A549 (cell line): ENCODE data around the gene PLCB2. TPM values are rescaled to one million over a fixed set of nuclear protein-coding genes. Genes with fewer than 3 reads are reported as not detected.
A peak's percentile ranks its signal among the peaks of the same experiment; 100 is the strongest.

Experiments
- ATAC-seq, 2 experiments: fragments of 200-7000 bp in 1 of 2; fragments of >200 bp in 1 of 2; cut with Nextera tagmentation in 1 of 2; cut with Tn5 transposase in 1 of 2; 3 replicates each; pipeline versions ENCODE4 v1.8.0 to v1.9.1; 2018 to 2020; ENCODE audit warnings: mild to moderate bottlenecking in 1 of 2, moderate library complexity in 1 of 2
- CTCF ChIA-PET: fragments of 300-600 bp; sonication (Branson Sonifier 250); formaldehyde crosslinking; extraction: SDS; loops from one replicate; lab custom pipeline; 2021; ENCODE audit warnings: antibody characterized with exemption, inconsistent platforms; lab: Yijun Ruan, JAX
- POLR2A ChIA-PET: fragments of 350-600 bp; formaldehyde crosslinking; extraction: SDS; loops from one replicate; lab custom pipeline; 2021; ENCODE audit warnings: antibody characterized with exemption, inconsistent platforms; lab: Yijun Ruan, JAX
- DNase-seq, 2 experiments: peaks; one replicate each; pipeline versions ENCODE4 v3.0.0 to v3.0.0-alpha.2; 2011 to 2016; ENCODE audit warnings: low read depth in 1 of 2, low spot score in 1 of 2
- FAIRE-seq: peaks from 2 replicates; lab custom pipeline; 2011; peaks lifted over from hg19 to GRCh38; lab: Jason Lieb, UNC
- H3K27ac ChIP-seq, 2 experiments: fragments of >200 bp; sonication (Bioruptor Twin); formaldehyde crosslinking; 3 replicates each; pipeline ENCODE4 v1.5.1; 2016 to 2017
- H3K4me1 ChIP-seq: fragments of >200 bp; sonication (Bioruptor Twin); formaldehyde crosslinking; 3 replicates; pipeline ENCODE4 v1.6.1; 2016
- H3K4me2 ChIP-seq: fragments of >200 bp; sonication (Bioruptor Twin); formaldehyde crosslinking; 3 replicates; pipeline ENCODE4 v1.6.1; 2016
- H3K4me3 ChIP-seq: fragments of >200 bp; sonication (Bioruptor Twin); formaldehyde crosslinking; 3 replicates; pipeline ENCODE4 v1.5.1; 2016
- H3K9me3 ChIP-seq: fragments of >200 bp; sonication (Bioruptor Twin); formaldehyde crosslinking; 3 replicates; pipeline ENCODE4 v1.6.1; 2016
- ATOH8 ChIP-seq: fragments of 250-450 bp; sonication (Bioruptor Pico); IDR thresholded peaks from 2 replicates; pipeline ENCODE4 v1.5.0; 2020; ENCODE audit warnings: low read depth, mild to moderate bottlenecking, moderate library complexity
- BCL3 ChIP-seq: fragments of >200 bp; sonication (Bioruptor Twin); formaldehyde crosslinking; IDR thresholded peaks from 3 replicates; pipeline ENCODE4 v1.6.1; 2016
- CBX2 ChIP-seq: fragments of 200-600 bp; sonication (generic); IDR thresholded peaks from 2 replicates; pipeline ENCODE4 v1.6.1; 2016; ENCODE audit warnings: low read depth, mild to moderate bottlenecking, borderline replicate concordance
- CBX8 ChIP-seq: fragments of 200-600 bp; sonication (generic); IDR thresholded peaks from 2 replicates; pipeline ENCODE4 v1.6.1; 2016
- CEBPB ChIP-seq, 2 experiments: fragments of >200 bp in 1 of 2; sonication (Bioruptor Twin) in 1 of 2; formaldehyde crosslinking in 1 of 2; IDR thresholded peaks; 2 replicates each; pipeline ENCODE4 v1.6.1; 2012 to 2016
- CHD2 ChIP-seq: fragments of 150-350 bp; IDR thresholded peaks from 2 replicates; pipeline ENCODE4 v1.6.1; 2014; ENCODE audit warnings: low read length; ENCODE audit not compliant: partially characterized antibody
- CTCF ChIP-seq: fragments of >200 bp; sonication (Bioruptor Twin); formaldehyde crosslinking; IDR thresholded peaks from 3 replicates; pipeline ENCODE4 v1.5.1; 2016
- E2F6 ChIP-seq: IDR thresholded peaks from 2 replicates; pipeline ENCODE4 v1.6.1; 2012; ENCODE audit warnings: low read depth, borderline replicate concordance
- ESRRA ChIP-seq: fragments of 150-350 bp; IDR thresholded peaks from 2 replicates; pipeline ENCODE4 v1.6.1; 2014; ENCODE audit warnings: mild to moderate bottlenecking, low read length, borderline replicate concordance
- FOSL2 ChIP-seq, 2 experiments: fragments of 450-650 bp in 1 of 2; fragments of >200 bp in 1 of 2; sonication (Bioruptor Twin) in 1 of 2; formaldehyde crosslinking; IDR thresholded peaks; 2 replicates each; pipeline versions ENCODE4 v1.5.0 to v1.6.1; 2016 to 2020; ENCODE audit warnings: mild to moderate bottlenecking in 1 of 2, moderate library complexity in 1 of 2
- HDAC2 ChIP-seq: fragments of 200-600 bp; sonication (generic); IDR thresholded peaks from 2 replicates; pipeline ENCODE4 v1.6.1; 2016
- HOXA7 ChIP-seq: fragments of 250-450 bp; sonication (Bioruptor Pico); IDR thresholded peaks from 2 replicates; pipeline ENCODE4 v1.5.0; 2020; ENCODE audit warnings: mild to moderate bottlenecking, moderate library complexity
- HOXB13 ChIP-seq: fragments of 250-450 bp; sonication (Bioruptor Pico); IDR thresholded peaks from 2 replicates; pipeline ENCODE4 v1.5.0; 2020; ENCODE audit warnings: low read depth, mild to moderate bottlenecking, moderate library complexity
- JUNB ChIP-seq: fragments of >200 bp; sonication (Bioruptor Twin); formaldehyde crosslinking; IDR thresholded peaks from 2 replicates; pipeline ENCODE4 v1.6.1; 2016
- PBX3 ChIP-seq: IDR thresholded peaks from 2 replicates; pipeline ENCODE4 v1.6.1; 2012
- RAD21 ChIP-seq, 2 experiments: fragments of >200 bp in 1 of 2; sonication (Bioruptor Twin) in 1 of 2; formaldehyde crosslinking in 1 of 2; IDR thresholded peaks in 1 of 2; conservative IDR thresholded peaks in 1 of 2; 2 replicates in 1 of 2; 3 replicates in 1 of 2; pipeline ENCODE4 v1.6.1; 2012 to 2018; ENCODE audit warnings: inconsistent platforms in 1 of 2
- REST ChIP-seq: fragments of 200-600 bp; sonication (generic); IDR thresholded peaks from 2 replicates; pipeline ENCODE4 v1.6.1; 2016; ENCODE audit warnings: antibody characterized with exemption, mild to moderate bottlenecking, moderate library complexity
- SREBF2 ChIP-seq: fragments of 450-650 bp; IDR thresholded peaks from 2 replicates; pipeline ENCODE4 v1.6.1; 2014; ENCODE audit warnings: mild to moderate bottlenecking, moderate library complexity
- ZC3H11A ChIP-seq: fragments of 450-650 bp; IDR thresholded peaks from 2 replicates; pipeline ENCODE4 v1.6.1; 2014; ENCODE audit warnings: antibody characterized with exemption, mild to moderate bottlenecking
- ZNF302 ChIP-seq: fragments of 250-450 bp; sonication (Bioruptor Pico); IDR thresholded peaks from 2 replicates; pipeline ENCODE4 v1.9.0; 2021; ENCODE audit warnings: inconsistent platforms, mild to moderate bottlenecking, moderate library complexity
- WGBS: methylation state at CpG from one replicate; pipeline ENCODE4 v1.1.6; 2017; ENCODE audit errors: missing lambda C conversion rate; 5-methylcytosine and 5-hydroxymethylcytosine counted together
- polyA minus RNA-seq: library from RNA; depleted of rRNA, polyadenylated mRNA; stranded (reverse); fragments of >200 nt; gene quantifications from 2 replicates; pipeline ENCODE4 v1.2.3, GENCODE V29; 2011; rRNA and poly(A)+ RNA removed
- polyA plus RNA-seq, 4 experiments: library from polyadenylated mRNA; depleted of rRNA in 3 of 4; stranded (reverse); fragments of >200 nt; fragmentation: RNase III in 1 of 4; extraction: RNeasy Plus Mini Kit Qiagen cat#74134 plus additional on column Dnase treatment in 1 of 4; gene quantifications; 2 replicates in 3 of 4; 3 replicates in 1 of 4; pipeline ENCODE4 v1.2.3, GENCODE V29; 2011 to 2017

Gene PLCB2
- polyA plus RNA-seq (2011; rRNA removed) (0.19 and 0.30 TPM in 2 replicates), polyA plus RNA-seq (2017; fragmentation: RNase III; extraction: RNeasy Plus Mini Kit Qiagen cat#74134 plus additional on column Dnase treatment) (0.38 to 0.58 TPM (median 0.49 TPM) in 3 replicates), polyA minus RNA-seq (0.37 TPM in 1 of 2 replicates, not detected in the other)
- 0.65 and 0.84 TPM in 2 replicates for polyA plus RNA-seq (2012; cell fraction: cytosol; rRNA removed)
- 0.98 and 1.1 TPM in 2 replicates for polyA plus RNA-seq (2012; cell fraction: nucleus; rRNA removed)

- TF ChIP-seq CBX8 (no peak), FOSL2 (IDR thresholded peaks at IDR 0.05) (no peak), FOSL2 (CRISPR knock-in tag; IDR thresholded peaks at IDR 0.05) (no peak), CEBPB (IDR thresholded peaks at IDR 0.05) (no peak), ZC3H11A (no peak), JUNB (no peak), BCL3 (no peak), HOXB13 (CRISPR knock-in tag) (no peak), CHD2 (no peak), PBX3 (no peak), RAD21 (conservative IDR thresholded peaks at IDR 0.05 in 1 of 2, IDR thresholded peaks at IDR 0.05 in 1 of 2) (no peak), ESRRA (no peak), CTCF (no peak)
- TF ChIP-seq, all 56 proteins: peak for 0
- no peak for FAIRE-seq
- H3K27ac ChIP-seq: no peak within 1 kb of the TSS
- 78% methylated on average over 5 of the region's 15 CpGs for WGBS
- DNase-seq: peak in 1 of 2 experiments; percentile 23
- peak; percentile 42 to 70; a peak in 4 of 6 replicates for ATAC-seq
- no peaks in the 10 kb centered on the region for H3K4me1 ChIP-seq
- no peaks in the 10 kb centered on the region for H3K9me3 ChIP-seq
- H3K4me3 ChIP-seq: no peak within 1 kb of the TSS
- POLR2A ChIA-PET: no interaction called here
- CTCF ChIA-PET: interaction anchor here (0.7 to 18.2 kb wide), 9 partner anchors 9 to 115 kb away, joined by 4 to 203 read pairs (median 9); no protein-coding TSS in a partner anchor
- no peak within 1 kb of the TSS for H3K4me2 ChIP-seq
Measured at GRCh38 chr15:40307421-40308211, at the start of gene PLCB2. Gene PLCB2 (minus strand): TSS chr15:40307935. CDS start chr15:40307672, 263 bp downstream.

- ChIA-PET CTCF (interaction anchor here (1.0 to 4.8 kb wide), 5 partner anchors 11 to 34 kb away, joined by 3 to 43 read pairs (median 10); partner anchors contain the start of gene INAFM2), POLR2A (no interaction called here)
- no peak overlapping the region for H3K27ac ChIP-seq
- peaks cover 6% of the 10 kb centered on the region; the same call in 1 of the 3 replicates for H3K4me1 ChIP-seq
- H3K9me3 ChIP-seq: no peaks in the 10 kb centered on the region
- WGBS: 27% methylated on average over 1 of the region's 1 CpG
- H3K4me3 ChIP-seq: no peak overlapping the region; the same call in 2 of the 3 replicates
- no peak for FAIRE-seq
- no peak for DNase-seq
- H3K4me2 ChIP-seq: peak overlapping the region; percentile 94
- ATAC-seq: no peak
- TF ChIP-seq REST (no peak), HDAC2 (no peak), CBX2 (no peak), SREBF2 (no peak), CBX8 (no peak), HOXA7 (CRISPR knock-in tag) (no peak), PBX3 (no peak), ATOH8 (CRISPR knock-in tag) (no peak), E2F6 (no peak), ZNF302 (CRISPR knock-in tag) (no peak)
Measured at GRCh38 chr15:40357246-40357645, 49.5 kb upstream of the PLCB2 start.
